NCI-H2081 (cell line): ENCODE measurements around the gene FAM111B.
"Not testable (repeated sequence)": the region's sequence is repeated elsewhere in the genome, so short reads cannot be mapped to it uniquely, and the experiment has no call there.

Source experiments
- DNase-seq, 2 experiments: peaks; one replicate each; lab custom pipeline; 2025; lab: John Stamatoyannopoulos, UW

Gene FAM111B

GRCh38 chr11:59106363-59107336 lies at the start of gene FAM111B:
Gene FAM111B (plus strand): TSS chr11:59107237. CDS start chr11:59109626, 2,389 bp downstream.
- DNase-seq = peak; percentile 91 to 98

GRCh38 chr11:59058120-59059033 lies 48.7 kb upstream of the FAM111B start:
- DNase-seq = peak; percentile 79 to 90

- DNase-seq = not testable (repeated sequence)
Measured at GRCh38 chr11:59060096-59060495, 46.9 kb upstream of the FAM111B start.

GRCh38 chr11:59062602-59063529 lies 44.2 kb upstream of the FAM111B start:
- DNase-seq = no peak

- not testable (repeated sequence) for DNase-seq
Measured at GRCh38 chr11:59063996-59064727, 42.9 kb upstream of the FAM111B start.

- DNase-seq = no peak
Measured at GRCh38 chr11:59069087-59069486, 38.0 kb upstream of the FAM111B start.

- DNase-seq = no peak
Measured at GRCh38 chr11:59076876-59077571, 30.0 kb upstream of the FAM111B start.

GRCh38 chr11:59078435-59078834 lies 28.6 kb upstream of the FAM111B start:
- no peak for DNase-seq

- DNase-seq = no peak
Measured at GRCh38 chr11:59079086-59079485, 28.0 kb upstream of the FAM111B start.

GRCh38 chr11:59080421-59080820 lies 26.6 kb upstream of the FAM111B start:
- DNase-seq = not testable (repeated sequence)

GRCh38 chr11:59081430-59082020 lies 25.5 kb upstream of the FAM111B start:
- DNase-seq = not testable (repeated sequence)

- DNase-seq = not testable (repeated sequence)
Measured at GRCh38 chr11:59086007-59086406, 21.0 kb upstream of the FAM111B start, which contains the start of gene GLYATL1B. Gene GLYATL1B (plus strand): TSS chr11:59086307. CDS start chr11:59086307, 0 bp downstream.

GRCh38 chr11:59088162-59088561 lies 18.9 kb upstream of the FAM111B start:
- no peak for DNase-seq

- not testable (repeated sequence) for DNase-seq
Measured at GRCh38 chr11:59093576-59093975, 13.5 kb upstream of the FAM111B start.

- DNase-seq = not testable (repeated sequence)
Measured at GRCh38 chr11:59095225-59095624, 11.8 kb upstream of the FAM111B start.

GRCh38 chr11:59095972-59096575 lies 11.0 kb upstream of the FAM111B start:
- DNase-seq = not testable (repeated sequence)

GRCh38 chr11:59097113-59097708 lies 9.8 kb upstream of the FAM111B start:
- DNase-seq = peak; percentile 3 to 27

- not testable (repeated sequence) for DNase-seq
Measured at GRCh38 chr11:59097938-59098337, 9.1 kb upstream of the FAM111B start.
